H1 (cell line): Measurements from ENCODE around the gene NDEL1. TPM values are rescaled to one million over a fixed set of nuclear protein-coding genes. Genes with fewer than 3 reads are reported as not detected.
"Not testable (repeated sequence)": the region's sequence is repeated elsewhere in the genome, so short reads cannot be mapped to it uniquely, and the experiment has no call there.

ENCODE experiments used
- CTCF ChIA-PET: fragments of 300-600 bp; sonication (Branson Sonifier 250); formaldehyde crosslinking; loops from one replicate; lab custom pipeline; 2021; ENCODE audit not compliant: partially characterized antibody; lab: Charles Lee
- POLR2A ChIA-PET: fragments of 300-600 bp; sonication (Branson Sonifier 250); formaldehyde crosslinking; loops from one replicate; lab custom pipeline; 2021; ENCODE audit warnings: inconsistent platforms; ENCODE audit not compliant: partially characterized antibody; lab: Charles Lee
- DNase-seq, 2 experiments: peaks; one replicate each; pipeline versions ENCODE4 v3.0.0 to v3.0.0-alpha.2; 2010 to 2022; ENCODE audit warnings: low spot score in 2 of 2, low read depth in 1 of 2, mixed read lengths in 1 of 2
- FAIRE-seq: peaks from 2 replicates; lab custom pipeline; 2011; peaks lifted over from hg19 to GRCh38; lab: Jason Lieb, UNC
- H2AFZ ChIP-seq: 2 replicates; pipeline ENCODE4 v1.8.1; 2012; ENCODE audit warnings: low read length, inconsistent platforms
- H2AK5ac ChIP-seq: 2 replicates; pipeline ENCODE4 v1.6.1; 2013; ENCODE audit warnings: low read depth, low read length
- H2BK120ac ChIP-seq: replicated peaks from 2 replicates; pipeline ENCODE3; 2013; ENCODE audit warnings: low read depth, low read length, inconsistent platforms
- H2BK12ac ChIP-seq: 2 replicates; pipeline ENCODE4 v1.6.1; 2013; ENCODE audit warnings: low read depth, low read length
- H2BK15ac ChIP-seq: 2 replicates; pipeline ENCODE4 v1.6.1; 2013; ENCODE audit warnings: low read length
- H2BK20ac ChIP-seq: 2 replicates; pipeline ENCODE4 v1.6.1; 2013; ENCODE audit warnings: low read length
- H2BK5ac ChIP-seq: 2 replicates; pipeline ENCODE4 v1.6.1; 2013; ENCODE audit warnings: low read depth, low read length
- H3K14ac ChIP-seq: 2 replicates; pipeline ENCODE4 v1.6.1; 2013; ENCODE audit warnings: inconsistent platforms; ENCODE audit not compliant: insufficient read length
- H3K18ac ChIP-seq: 2 replicates; pipeline ENCODE4 v1.6.1; 2013; ENCODE audit warnings: low read length; ENCODE audit errors: extremely low read depth
- H3K23ac ChIP-seq: 2 replicates; pipeline ENCODE4 v1.6.1; 2013; ENCODE audit warnings: inconsistent platforms; ENCODE audit not compliant: insufficient read length
- H3K23me2 ChIP-seq: 2 replicates; pipeline ENCODE4 v1.6.1; 2013; ENCODE audit warnings: low read depth, low read length
- H3K27ac ChIP-seq: 2 replicates; pipeline ENCODE4 v1.6.1; 2011; ENCODE audit warnings: low read depth, low read length, inconsistent platforms
- H3K27me3 ChIP-seq, 4 experiments: replicated peaks in 1 of 4; 1 replicate in 1 of 4; 2 replicates in 3 of 4; pipeline versions ENCODE4 v1.6.1 to v1.8.1; 2011 to 2013; ENCODE audit warnings: low read length in 3 of 4, mild to moderate bottlenecking in 3 of 4, inconsistent platforms in 2 of 4, mixed read lengths in 2 of 4, moderate library complexity in 1 of 4; ENCODE audit not compliant: control insufficient read depth in 3 of 4, insufficient read depth in 3 of 4; ENCODE audit errors: extremely low read depth in 1 of 4
- H3K36me3 ChIP-seq, 4 experiments: 2 replicates each; pipeline versions ENCODE4 v1.6.1 to v1.8.1; 2011 to 2013; ENCODE audit warnings: mild to moderate bottlenecking in 4 of 4, low read length in 3 of 4, moderate library complexity in 2 of 4, control low read depth in 1 of 4, inconsistent platforms in 1 of 4; ENCODE audit not compliant: insufficient read depth in 4 of 4, control insufficient read depth in 2 of 4
- H3K4ac ChIP-seq: replicated peaks from 2 replicates; pipeline ENCODE3; 2013; ENCODE audit warnings: low read length, low read depth, mixed read lengths, inconsistent platforms; ENCODE audit not compliant: insufficient read length
- H3K4me1 ChIP-seq, 4 experiments: replicated peaks in 1 of 4; 1 replicate in 1 of 4; 2 replicates in 3 of 4; pipeline versions ENCODE4 v1.6.1 to v1.8.1; 2011 to 2013; ENCODE audit warnings: low read length in 3 of 4, inconsistent platforms in 2 of 4, mixed read lengths in 1 of 4; ENCODE audit not compliant: insufficient read depth in 4 of 4, control insufficient read depth in 3 of 4
- H3K4me2 ChIP-seq, 2 experiments: 2 replicates each; pipeline versions ENCODE4 v1.6.1 to v1.8.1; 2011 to 2013; ENCODE audit warnings: low read depth in 2 of 2, low read length in 2 of 2, control low read depth in 1 of 2, inconsistent platforms in 1 of 2, mild to moderate bottlenecking in 1 of 2; ENCODE audit not compliant: insufficient read depth in 1 of 2
- H3K4me3 ChIP-seq, 4 experiments: fragments of 200-600, 300-600 bp in 1 of 4; sonication (generic), shearing (Covaris generic), sonication (Bioruptor Twin) in 1 of 4; 2 replicates each; pipeline versions ENCODE4 v1.5.1 to v1.8.1; 2011 to 2016; ENCODE audit warnings: low read length in 4 of 4, low read depth in 3 of 4, control low read depth in 2 of 4, inconsistent platforms in 2 of 4, mild to moderate bottlenecking in 2 of 4, mixed read lengths in 1 of 4, moderate library complexity in 1 of 4; ENCODE audit not compliant: insufficient read depth in 2 of 4; ENCODE audit errors: extremely low read depth in 1 of 4
- H3K56ac ChIP-seq: replicated peaks from 2 replicates; pipeline ENCODE3; 2013; ENCODE audit warnings: low read depth, mild to moderate bottlenecking, mixed read lengths, low read length, inconsistent platforms; ENCODE audit not compliant: insufficient read length
- H3K79me1 ChIP-seq: 2 replicates; pipeline ENCODE4 v1.6.1; 2013; ENCODE audit warnings: low read depth, low read length, control low read depth
- H3K79me2 ChIP-seq, 2 experiments: 2 replicates each; pipeline versions ENCODE4 v1.6.1 to v1.8.1; 2012 to 2013; ENCODE audit warnings: low read length in 2 of 2, mild to moderate bottlenecking in 2 of 2, inconsistent platforms in 1 of 2; ENCODE audit not compliant: insufficient read depth in 2 of 2, control insufficient read depth in 1 of 2
- H3K9ac ChIP-seq, 4 experiments: replicated peaks in 1 of 4; 1 replicate in 1 of 4; 2 replicates in 3 of 4; pipeline versions ENCODE4 v1.6.1 to v1.8.1; 2011 to 2013; ENCODE audit warnings: low read depth in 3 of 4, low read length in 3 of 4, control low read depth in 2 of 4, mild to moderate bottlenecking in 2 of 4, moderate library complexity in 2 of 4, inconsistent platforms in 1 of 4; ENCODE audit errors: extremely low read depth in 1 of 4
- H3K9me3 ChIP-seq, 2 experiments: 2 replicates each; pipeline versions ENCODE4 v1.6.1 to v1.8.1; 2012 to 2013; ENCODE audit warnings: mild to moderate bottlenecking in 2 of 2, moderate library complexity in 2 of 2, control low read depth in 1 of 2, inconsistent platforms in 1 of 2, low read depth in 1 of 2, low read length in 1 of 2, mixed read lengths in 1 of 2; ENCODE audit not compliant: insufficient read depth in 2 of 2
- H4K20me1 ChIP-seq, 2 experiments: replicated peaks in 1 of 2; 2 replicates each; pipeline versions ENCODE3 to v1.8.1; 2011 to 2013; ENCODE audit warnings: inconsistent platforms in 2 of 2, low read length in 2 of 2, mild to moderate bottlenecking in 1 of 2; ENCODE audit not compliant: insufficient read depth in 2 of 2, control insufficient read depth in 1 of 2
- H4K5ac ChIP-seq: 2 replicates; pipeline ENCODE4 v1.6.1; 2013; ENCODE audit warnings: low read length, low read depth, mixed read lengths, inconsistent platforms; ENCODE audit not compliant: insufficient read length
- H4K8ac ChIP-seq: 2 replicates; pipeline ENCODE4 v1.8.0; 2013; ENCODE audit warnings: mild to moderate bottlenecking, moderate library complexity, low read length, inconsistent platforms; ENCODE audit not compliant: insufficient read depth; ENCODE audit errors: extremely low read depth
- H4K91ac ChIP-seq: replicated peaks from 2 replicates; pipeline ENCODE3; 2013; ENCODE audit warnings: low read length, mixed read lengths, inconsistent platforms; ENCODE audit not compliant: insufficient read length
- WGBS, 2 experiments: shearing (Covaris generic) in 1 of 2; methylation state at CpG; one replicate each; pipeline versions ENCODE4 v1.1.6 to v1.1.7; 2013 to 2015; ENCODE audit warnings: low lambda C conversion rate in 2 of 2, mixed read lengths in 2 of 2, inconsistent platforms in 1 of 2, low coverage in 1 of 2, missing lambda C conversion rate in 1 of 2; ENCODE audit not compliant: insufficient replicate concordance in 2 of 2, insufficient coverage in 1 of 2, insufficient read length in 1 of 2; ENCODE audit errors: extremely low coverage in 1 of 2, missing lambda C conversion rate in 1 of 2; 5-methylcytosine and 5-hydroxymethylcytosine counted together
- polyA plus RNA-seq, 7 experiments: library from polyadenylated mRNA; depleted of rRNA in 3 of 7; stranded (reverse) in 5 of 7; unstranded in 2 of 7; fragments of >200 nt in 5 of 7; fragments of 200-250 nt in 2 of 7; gene quantifications; 1 replicate in 5 of 7; 2 replicates in 1 of 7; 4 replicates in 1 of 7; pipeline versions ENCODE4 v1.2.1 to v1.2.3, GENCODE V29; 2011 to 2013; ENCODE audit warnings: missing spikeins in 2 of 7, mixed read lengths in 2 of 7
- total RNA-seq: library from RNA; stranded (reverse); fragmentation: NEBNext Ultra II Directional; extraction: Animal tissue kit (Norgen Biotek cat#: 25700); gene quantifications from 2 replicates; pipeline ENCODE4 v1.2.1, GENCODE V29; 2021

Gene NDEL1
- total and polyA plus RNA-seq, 2 of the 8 experiments (the other 6 are each of a cell fraction or from before 2014, with no cell fraction given): 31.1 to 32.9 TPM

- H3K36me3 ChIP-seq, DNase-seq, H2BK120ac ChIP-seq, H4K5ac ChIP-seq, H2AK5ac ChIP-seq, H3K4me2 ChIP-seq, H2BK15ac ChIP-seq, H4K20me1 ChIP-seq, H4K8ac ChIP-seq, H3K18ac ChIP-seq, H3K4me3 ChIP-seq, H3K14ac ChIP-seq, H4K91ac ChIP-seq, H3K79me1 ChIP-seq, H2BK12ac ChIP-seq, H2AFZ ChIP-seq, H3K27me3 ChIP-seq, H3K4ac ChIP-seq, FAIRE-seq, H3K27ac ChIP-seq, H2BK20ac ChIP-seq, H3K9ac ChIP-seq, H3K9me3 ChIP-seq, H2BK5ac ChIP-seq, H3K23me2 ChIP-seq, H3K79me2 ChIP-seq, H3K23ac ChIP-seq, H3K56ac ChIP-seq: not testable (repeated sequence)
- ChIA-PET CTCF (interaction anchor here (1.8 to 2.5 kb wide), 3 partner anchors 11 to 26 kb away, joined by 5 to 16 read pairs (median 6); no protein-coding TSS in a partner anchor), POLR2A (interaction anchor here (0.8 to 4.7 kb wide), 4 partner anchors 8 to 221 kb away, joined by 3 to 51 read pairs (median 6); partner anchors contain the start of gene RPL26)
- H3K4me1 ChIP-seq: peaks cover 4 to 12% (median 4%) of the 10 kb centered on the region in 4 experiments; a peak in 6 of 7 replicates
- WGBS, 2 experiments: 85% methylated on average over 9 of the region's 9 CpGs; no CpG with 5 or more reads in 1 of the 2 experiments
Observed at GRCh38 chr17:8394497-8394896, 41.2 kb upstream of the NDEL1 start.
